HepG2 (cell line): Measurements from ENCODE around the gene USP2. TPM values are rescaled to one million over a fixed set of nuclear protein-coding genes. Genes with fewer than 3 reads are reported as not detected.
A peak's percentile ranks its signal among the peaks of the same experiment; 100 is the strongest.

Experiments used
- ATF7-NPFF ChIP-seq: sonication (generic); formaldehyde crosslinking; IDR thresholded peaks from 2 replicates; pipeline ENCODE4 v1.8.1; 2023; ENCODE audit warnings: mild to moderate bottlenecking, low read depth, missing genetic modification reagents, moderate library complexity
- CREBL2 ChIP-seq: sonication (generic); formaldehyde crosslinking; IDR thresholded peaks from 2 replicates; pipeline ENCODE4 v1.8.1; 2023; ENCODE audit warnings: missing genetic modification reagents, mild to moderate bottlenecking, borderline replicate concordance
- GTF3A ChIP-seq: sonication (generic); formaldehyde crosslinking; conservative IDR thresholded peaks from 2 replicates; pipeline ENCODE4 v1.4.0; 2020; ENCODE audit warnings: mild to moderate bottlenecking, missing genetic modification reagents
- IKZF1 ChIP-seq: fragments of 450-650 bp; IDR thresholded peaks from 2 replicates; pipeline ENCODE4 v1.7.1; 2016
- IKZF5 ChIP-seq: IDR thresholded peaks from 2 replicates; pipeline ENCODE4 v1.6.1; 2018; ENCODE audit warnings: missing genetic modification reagents, mild to moderate bottlenecking, missing compliant biosample characterization
- JUND ChIP-seq: sonication (generic); formaldehyde crosslinking; IDR thresholded peaks from 2 replicates; pipeline ENCODE4 v1.8.0; 2022; ENCODE audit warnings: mild to moderate bottlenecking, missing genetic modification reagents
- KLF6 ChIP-seq: IDR thresholded peaks from 2 replicates; pipeline ENCODE4 v1.8.0; 2016; ENCODE audit warnings: missing biosample characterization, missing genetic modification reagents
- MAFK ChIP-seq, 2 experiments: IDR thresholded peaks in 1 of 2; conservative IDR thresholded peaks in 1 of 2; 2 replicates each; pipeline ENCODE4 v1.6.1; 2011; ENCODE audit warnings: improper control_type of control experiment in 2 of 2, low read length in 2 of 2
- PATZ1 ChIP-seq: sonication (generic); formaldehyde crosslinking; IDR thresholded peaks from 2 replicates; pipeline ENCODE4 v1.4.0; 2020; ENCODE audit warnings: missing genetic modification reagents
- REXO4 ChIP-seq: sonication (generic); formaldehyde crosslinking; IDR thresholded peaks from 2 replicates; pipeline ENCODE4 v1.8.0; 2022; ENCODE audit warnings: missing genetic modification reagents, mild to moderate bottlenecking, borderline replicate concordance
- TCF12 ChIP-seq, 2 experiments: fragments of 450-650 bp in 1 of 2; sonication (generic) in 1 of 2; formaldehyde crosslinking in 1 of 2; IDR thresholded peaks; 2 replicates each; pipeline versions ENCODE4 v1.6.1 to v1.8.0; 2017 to 2022; ENCODE audit warnings: antibody characterized with exemption in 1 of 2, mild to moderate bottlenecking in 1 of 2, missing genetic modification reagents in 1 of 2, moderate library complexity in 1 of 2
- TSC22D2 ChIP-seq: sonication (generic); formaldehyde crosslinking; IDR thresholded peaks from 2 replicates; pipeline ENCODE4 v1.5.1; 2020; ENCODE audit warnings: missing genetic modification reagents, mild to moderate bottlenecking, borderline replicate concordance
- ZBTB7A ChIP-seq: sonication (generic); formaldehyde crosslinking; IDR thresholded peaks from 2 replicates; pipeline ENCODE4 v1.8.0; 2022; ENCODE audit warnings: mild to moderate bottlenecking, missing genetic modification reagents
- ZEB1 ChIP-seq: IDR thresholded peaks from 2 replicates; pipeline ENCODE4 v1.6.1; 2012; ENCODE audit warnings: mild to moderate bottlenecking, low read depth, inconsistent platforms; ENCODE audit not compliant: insufficient replicate concordance
- ZNF34 ChIP-seq: sonication (generic); formaldehyde crosslinking; IDR thresholded peaks from 2 replicates; pipeline ENCODE4 v1.4.0; 2020; ENCODE audit warnings: mild to moderate bottlenecking, missing genetic modification reagents, borderline replicate concordance
- ZNF354B ChIP-seq: sonication (generic); formaldehyde crosslinking; IDR thresholded peaks from 2 replicates; pipeline ENCODE4 v1.8.0; 2022; ENCODE audit warnings: mild to moderate bottlenecking, missing genetic modification reagents
- ZNF562 ChIP-seq: sonication (generic); formaldehyde crosslinking; IDR thresholded peaks from 2 replicates; pipeline ENCODE4 v1.8.0; 2022; ENCODE audit warnings: missing genetic modification reagents, borderline replicate concordance
- ZNF678 ChIP-seq: sonication (generic); formaldehyde crosslinking; IDR thresholded peaks from 2 replicates; pipeline ENCODE4 v1.4.0; 2020; ENCODE audit warnings: mild to moderate bottlenecking, missing genetic modification reagents
- polyA plus RNA-seq, 8 experiments: library from polyadenylated mRNA; depleted of rRNA in 3 of 8; stranded (reverse) in 7 of 8; unstranded in 1 of 8; fragments of >200 nt; fragmentation: Illumina TruSeq in 4 of 8; extraction: Trizol in 4 of 8; gene quantifications; 2 replicates each; pipeline versions ENCODE4 v1.2.1 to v1.2.3, GENCODE V29; 2011 to 2016; ENCODE audit warnings: low read depth in 4 of 8, missing spikeins in 1 of 8, mixed read lengths in 1 of 8; ENCODE audit not compliant: insufficient read depth in 1 of 8
- total RNA-seq, 5 experiments: library from RNA; depleted of rRNA; stranded (reverse); fragments of >200 nt; fragmentation: Illumina TruSeq; extraction: Trizol; gene quantifications; 2 replicates each; pipeline ENCODE4 v1.2.3, GENCODE V29; 2016; ENCODE audit warnings: low read depth in 1 of 5
- TF ChIP-seq, protein P1 (sequence below): sonication (generic); formaldehyde crosslinking; IDR thresholded peaks from 2 replicates; pipeline ENCODE4 v1.5.1; 2020; ENCODE audit warnings: mild to moderate bottlenecking, missing genetic modification reagents, borderline replicate concordance
- TF ChIP-seq, protein P2 (sequence below): IDR thresholded peaks from 2 replicates; pipeline ENCODE4 v1.6.1; 2012; ENCODE audit warnings: low read depth, low read length, improper control_type of control experiment
- TF ChIP-seq, protein P3 (sequence below): sonication (generic); formaldehyde crosslinking; IDR thresholded peaks from 2 replicates; pipeline ENCODE4 v1.4.0; 2020; ENCODE audit warnings: mild to moderate bottlenecking, missing genetic modification reagents

The USP2 gene
- total and polyA plus RNA-seq, 2 of the 13 experiments (the other 11 are each of a cell fraction or from before 2014, with no cell fraction given) = 2.5 to 6.0 TPM

- TF ChIP-seq, protein P1, sequence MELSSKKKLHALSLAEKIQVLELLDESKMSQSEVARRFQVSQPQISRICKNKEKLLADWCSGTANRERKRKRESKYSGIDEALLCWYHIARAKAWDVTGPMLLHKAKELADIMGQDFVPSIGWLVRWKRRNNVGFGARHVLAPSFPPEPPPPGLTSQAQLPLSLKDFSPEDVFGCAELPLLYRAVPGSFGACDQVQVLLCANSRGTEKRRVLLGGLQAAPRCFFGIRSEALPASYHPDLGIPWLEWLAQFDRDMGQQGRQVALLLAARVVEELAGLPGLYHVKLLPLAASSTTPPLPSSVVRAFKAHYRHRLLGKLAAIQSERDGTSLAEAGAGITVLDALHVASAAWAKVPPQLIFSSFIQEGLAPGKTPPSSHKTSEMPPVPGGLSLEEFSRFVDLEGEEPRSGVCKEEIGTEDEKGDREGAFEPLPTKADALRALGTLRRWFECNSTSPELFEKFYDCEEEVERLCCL (CRISPR knock-in tag) = no peak
- TF ChIP-seq TCF12 (IDR thresholded peaks at IDR 0.05) (no peak), TCF12 (CRISPR knock-in tag; IDR thresholded peaks at IDR 0.05) (0 out of 2 replicates have a peak, but pooled peaks have one; percentile 45), REXO4 (CRISPR knock-in tag) (no peak), GTF3A (CRISPR knock-in tag) (no peak), TSC22D2 (CRISPR knock-in tag) (no peak), PATZ1 (CRISPR knock-in tag) (peak; percentile 71), KLF6 (CRISPR knock-in tag) (no peak), ZNF562 (CRISPR knock-in tag) (no peak), ZNF678 (CRISPR knock-in tag) (no peak), ZNF354B (CRISPR knock-in tag) (no peak), JUND (CRISPR knock-in tag) (0 out of 2 replicates have a peak, but pooled peaks have one; percentile 18), ZEB1 (no peak), IKZF1 (no peak), ZBTB7A (CRISPR knock-in tag) (0 out of 2 replicates have a peak, but pooled peaks have one; percentile 34), MAFK (conservative IDR thresholded peaks at IDR 0.05 in 1 of 2, IDR thresholded peaks at IDR 0.05 in 1 of 2; ENCODE audit: low read length in 2 of 2) (no peak), ATF7-NPFF (CRISPR knock-in tag) (no peak), IKZF5 (CRISPR knock-in tag) (0 out of 2 replicates have a peak, but pooled peaks have one; percentile 59), CREBL2 (CRISPR knock-in tag) (no peak), ZNF34 (CRISPR knock-in tag) (no peak)
- TF ChIP-seq, protein P2, sequence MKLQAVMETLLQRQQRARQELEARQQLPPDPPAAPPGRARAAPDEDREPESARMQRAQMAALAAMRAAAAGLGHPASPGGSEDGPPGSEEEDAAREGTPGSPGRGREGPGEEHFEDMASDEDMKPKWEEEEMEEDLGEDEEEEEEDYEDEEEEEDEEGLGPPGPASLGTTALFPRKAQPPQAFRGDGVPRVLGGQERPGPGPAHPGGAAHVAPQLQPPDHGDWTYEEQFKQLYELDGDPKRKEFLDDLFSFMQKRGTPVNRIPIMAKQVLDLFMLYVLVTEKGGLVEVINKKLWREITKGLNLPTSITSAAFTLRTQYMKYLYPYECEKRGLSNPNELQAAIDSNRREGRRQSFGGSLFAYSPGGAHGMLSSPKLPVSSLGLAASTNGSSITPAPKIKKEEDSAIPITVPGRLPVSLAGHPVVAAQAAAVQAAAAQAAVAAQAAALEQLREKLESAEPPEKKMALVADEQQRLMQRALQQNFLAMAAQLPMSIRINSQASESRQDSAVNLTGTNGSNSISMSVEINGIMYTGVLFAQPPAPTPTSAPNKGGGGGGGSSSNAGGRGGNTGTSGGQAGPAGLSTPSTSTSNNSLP = no peak
- TF ChIP-seq, protein P3, sequence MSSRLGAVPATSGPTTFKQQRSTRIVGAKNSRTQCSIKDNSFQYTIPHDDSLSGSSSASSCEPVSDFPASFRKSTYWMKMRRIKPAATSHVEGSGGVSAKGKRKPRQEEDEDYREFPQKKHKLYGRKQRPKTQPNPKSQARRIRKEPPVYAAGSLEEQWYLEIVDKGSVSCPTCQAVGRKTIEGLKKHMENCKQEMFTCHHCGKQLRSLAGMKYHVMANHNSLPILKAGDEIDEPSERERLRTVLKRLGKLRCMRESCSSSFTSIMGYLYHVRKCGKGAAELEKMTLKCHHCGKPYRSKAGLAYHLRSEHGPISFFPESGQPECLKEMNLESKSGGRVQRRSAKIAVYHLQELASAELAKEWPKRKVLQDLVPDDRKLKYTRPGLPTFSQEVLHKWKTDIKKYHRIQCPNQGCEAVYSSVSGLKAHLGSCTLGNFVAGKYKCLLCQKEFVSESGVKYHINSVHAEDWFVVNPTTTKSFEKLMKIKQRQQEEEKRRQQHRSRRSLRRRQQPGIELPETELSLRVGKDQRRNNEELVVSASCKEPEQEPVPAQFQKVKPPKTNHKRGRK (CRISPR knock-in tag) = no peak
Observed at GRCh38 chr11:119339589-119340334, 41.7 kb downstream of the USP2 start (continued).
